BLaER1 (cell line): ENCODE results near the gene KCNK3.

Experiments
- H3K27ac ChIP-seq: shearing (Covaris generic); formaldehyde crosslinking; 2 replicates; pipeline ENCODE4 v1.8.1; 2022
- H3K27me3 ChIP-seq: shearing (Covaris generic); formaldehyde crosslinking; 2 replicates; pipeline ENCODE4 v1.8.1; 2022
- H3K36me3 ChIP-seq: shearing (Covaris generic); formaldehyde crosslinking; 2 replicates; pipeline ENCODE4 v1.8.1; 2022
- H3K4me1 ChIP-seq: shearing (Covaris generic); formaldehyde crosslinking; 2 replicates; pipeline ENCODE4 v1.8.1; 2022
- H3K4me2 ChIP-seq: shearing (Covaris generic); formaldehyde crosslinking; 2 replicates; pipeline ENCODE4 v1.8.1; 2022
- H3K4me3 ChIP-seq: shearing (Covaris generic); formaldehyde crosslinking; 2 replicates; pipeline ENCODE4 v1.8.1; 2022
- H3K9ac ChIP-seq: shearing (Covaris generic); formaldehyde crosslinking; 2 replicates; pipeline ENCODE4 v1.8.1; 2022
- H3K9me3 ChIP-seq: shearing (Covaris generic); formaldehyde crosslinking; 2 replicates; pipeline ENCODE4 v1.8.1; 2022
- H4K20me1 ChIP-seq: shearing (Covaris generic); formaldehyde crosslinking; 2 replicates; pipeline ENCODE4 v1.8.1; 2022
- Cebpa-rat ChIP-seq: shearing (Covaris generic); IDR thresholded peaks from 2 replicates; pipeline ENCODE4 v1.8.1; 2022

KCNK3 gene

GRCh38 chr2:26724784-26725520, 32.4 kb downstream of the KCNK3 start:
- Histone ChIP-seq H3K4me3 (no peak overlapping the region), H3K9ac (no peak overlapping the region), H3K4me2 (no peak overlapping the region)

GRCh38 chr2:26725521-26725820, 32.9 kb downstream of the KCNK3 start:
- H3K4me1 ChIP-seq = peaks cover 18% of the 10 kb centered on the region
- no peak for TF ChIP-seq Cebpa-rat
- H3K27ac ChIP-seq = no peak overlapping the region
- H3K4me3 ChIP-seq = no peak overlapping the region
- no peaks in the 10 kb centered on the region for H4K20me1 ChIP-seq
- no peak overlapping the region for H3K9ac ChIP-seq
- H3K9me3 ChIP-seq = no peaks in the 10 kb centered on the region
- H3K27me3 ChIP-seq = 0 out of 2 replicates have a peak, but pooled peaks cover 5% of the 10 kb centered on the region
- no peak overlapping the region for H3K4me2 ChIP-seq
- no peaks in the 10 kb centered on the region for H3K36me3 ChIP-seq

More at GRCh38 chr2:26724784-26725520, 32.4 kb downstream of the KCNK3 start:
- Histone ChIP-seq H3K36me3 (no peaks in the 10 kb centered on the region), H3K27me3 (0 out of 2 replicates have a peak, but pooled peaks cover 5% of the 10 kb centered on the region), H3K9me3 (no peaks in the 10 kb centered on the region), H3K4me1 (peaks cover 23% of the 10 kb centered on the region), H4K20me1 (no peaks in the 10 kb centered on the region), H3K27ac (peak overlapping the region; percentile 44; the same call in 1 of the 2 replicates)
- TF ChIP-seq Cebpa-rat = no peak

- Histone ChIP-seq H3K4me1 (peaks cover 10% of the 10 kb centered on the region), H4K20me1 (no peaks in the 10 kb centered on the region), H3K27ac (no peak overlapping the region), H3K36me3 (no peaks in the 10 kb centered on the region), H3K9ac (no peak overlapping the region), H3K4me2 (no peak overlapping the region), H3K4me3 (no peak overlapping the region), H3K27me3 (0 out of 2 replicates have a peak, but pooled peaks cover 5% of the 10 kb centered on the region), H3K9me3 (no peaks in the 10 kb centered on the region)
- TF ChIP-seq Cebpa-rat = no peak
Measured at GRCh38 chr2:26726228-26726627, 33.7 kb downstream of the KCNK3 start.

- Histone ChIP-seq H3K27ac (no peak overlapping the region), H3K9ac (no peak overlapping the region), H3K36me3 (no peaks in the 10 kb centered on the region), H4K20me1 (no peaks in the 10 kb centered on the region), H3K27me3 (0 out of 2 replicates have a peak, but pooled peaks cover 5% of the 10 kb centered on the region), H3K4me2 (peak overlapping the region; percentile 5), H3K4me1 (peaks cover 8% of the 10 kb centered on the region), H3K9me3 (no peaks in the 10 kb centered on the region), H3K4me3 (no peak overlapping the region)
- TF ChIP-seq Cebpa-rat = no peak
Measured at GRCh38 chr2:26727641-26728561, 35.4 kb downstream of the KCNK3 start.

GRCh38 chr2:26729311-26729710, 36.8 kb downstream of the KCNK3 start:
- no peak overlapping the region for H3K4me2 ChIP-seq
- H3K9me3 ChIP-seq = no peaks in the 10 kb centered on the region
- H4K20me1 ChIP-seq = no peaks in the 10 kb centered on the region
- no peak overlapping the region for H3K9ac ChIP-seq
- H3K4me1 ChIP-seq = peaks cover 10% of the 10 kb centered on the region
- H3K36me3 ChIP-seq = no peaks in the 10 kb centered on the region
- no peak for TF ChIP-seq Cebpa-rat
- 0 out of 2 replicates have a peak, but pooled peaks cover 5% of the 10 kb centered on the region for H3K27me3 ChIP-seq
- H3K4me3 ChIP-seq = no peak overlapping the region
- H3K27ac ChIP-seq = no peak overlapping the region

DNA sequence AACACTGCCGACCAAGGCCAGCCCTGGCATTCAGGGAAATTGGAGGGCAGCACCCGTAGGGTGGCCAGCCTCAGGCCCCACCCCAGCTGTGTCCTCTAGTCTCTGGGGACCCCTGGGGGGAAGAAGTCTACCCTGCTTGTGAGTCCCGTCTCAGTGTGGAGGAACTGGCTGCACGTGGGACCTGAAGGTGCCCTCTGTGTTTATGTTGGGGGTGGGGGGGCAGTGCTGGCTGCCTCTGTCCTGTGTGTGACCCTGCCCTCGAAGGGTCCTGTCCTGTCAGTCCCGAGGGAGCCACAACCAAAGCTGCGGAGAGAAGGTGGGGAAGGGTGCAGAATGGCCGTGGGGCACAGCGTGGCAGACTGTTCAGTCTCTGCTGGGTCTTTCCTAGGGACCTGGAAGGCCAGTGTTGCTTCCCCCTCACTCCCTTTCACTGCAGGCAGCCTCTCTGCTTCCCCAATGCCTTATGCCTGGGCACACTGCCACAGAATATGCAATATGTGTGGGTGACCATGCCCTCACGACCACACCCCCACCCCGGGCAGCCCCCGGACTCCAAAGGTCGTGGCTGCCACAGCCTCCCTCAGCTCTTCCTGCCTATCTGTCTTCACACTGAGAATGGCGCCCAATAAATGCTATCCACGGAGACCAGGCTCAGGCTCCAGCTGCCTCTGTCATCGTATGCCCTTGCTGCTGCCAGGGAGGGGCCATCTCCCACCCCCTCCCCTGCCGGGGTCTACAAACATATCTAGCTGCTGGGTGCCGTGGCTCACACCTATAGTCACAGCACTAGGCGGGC, 38.2 kb downstream of the KCNK3 start:
- Histone ChIP-seq H4K20me1 (no peaks in the 10 kb centered on the region), H3K4me1 (peaks cover 10% of the 10 kb centered on the region), H3K9ac (no peak overlapping the region), H3K27me3 (0 out of 2 replicates have a peak, but pooled peaks cover 5% of the 10 kb centered on the region), H3K9me3 (no peaks in the 10 kb centered on the region), H3K4me2 (no peak overlapping the region), H3K4me3 (no peak overlapping the region), H3K27ac (no peak overlapping the region), H3K36me3 (no peaks in the 10 kb centered on the region)
- TF ChIP-seq Cebpa-rat = no peak

GRCh38 chr2:26731714-26732113, 39.2 kb downstream of the KCNK3 start:
- H3K9ac ChIP-seq = no peak overlapping the region
- H3K4me2 ChIP-seq = no peak overlapping the region
- H3K4me3 ChIP-seq = no peak overlapping the region
- no peaks in the 10 kb centered on the region for H3K36me3 ChIP-seq
- H4K20me1 ChIP-seq = no peaks in the 10 kb centered on the region
- H3K4me1 ChIP-seq = peaks cover 10% of the 10 kb centered on the region
- no peak overlapping the region for H3K27ac ChIP-seq
- TF ChIP-seq Cebpa-rat = no peak
- H3K27me3 ChIP-seq = 0 out of 2 replicates have a peak, but pooled peaks cover 5% of the 10 kb centered on the region
- H3K9me3 ChIP-seq = no peaks in the 10 kb centered on the region

GRCh38 chr2:26732446-26732845, 39.9 kb downstream of the KCNK3 start:
- H3K9me3 ChIP-seq = no peaks in the 10 kb centered on the region
- H3K9ac ChIP-seq = no peak overlapping the region
- no peak overlapping the region for H3K27ac ChIP-seq
- no peak overlapping the region for H3K4me3 ChIP-seq
- H4K20me1 ChIP-seq = no peaks in the 10 kb centered on the region
- peak overlapping the region; percentile 36 for H3K4me2 ChIP-seq
- TF ChIP-seq Cebpa-rat = no peak
- peaks cover 10% of the 10 kb centered on the region for H3K4me1 ChIP-seq
- H3K36me3 ChIP-seq = no peaks in the 10 kb centered on the region
- H3K27me3 ChIP-seq = 0 out of 2 replicates have a peak, but pooled peaks cover 5% of the 10 kb centered on the region

DNA sequence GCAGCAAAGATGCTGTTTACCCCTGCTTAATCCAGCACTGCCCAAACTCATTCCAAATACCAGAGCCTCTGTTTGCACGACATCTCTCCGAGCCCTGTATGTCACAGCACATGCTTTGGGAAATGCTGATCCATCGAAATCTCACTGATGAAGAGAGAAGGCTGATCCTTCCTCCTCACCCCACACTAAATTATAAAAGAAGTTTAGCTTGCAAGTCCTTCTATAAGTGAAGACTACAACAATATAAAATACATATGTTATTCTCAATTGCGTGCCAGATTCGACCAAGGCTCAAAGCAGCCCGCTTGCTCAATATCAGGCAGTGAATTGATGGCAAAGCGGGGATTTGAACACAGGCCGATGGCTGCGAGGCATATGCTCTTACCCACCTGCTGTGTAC, 40.9 kb downstream of the KCNK3 start:
- no peaks in the 10 kb centered on the region for H3K36me3 ChIP-seq
- H3K9ac ChIP-seq = no peak overlapping the region
- H3K27me3 ChIP-seq = no peaks in the 10 kb centered on the region
- H3K9me3 ChIP-seq = no peaks in the 10 kb centered on the region
- no peak for TF ChIP-seq Cebpa-rat
- H3K27ac ChIP-seq = no peak overlapping the region
- peaks cover 10% of the 10 kb centered on the region for H3K4me1 ChIP-seq
- no peak overlapping the region for H3K4me3 ChIP-seq
- H4K20me1 ChIP-seq = no peaks in the 10 kb centered on the region
- H3K4me2 ChIP-seq = no peak overlapping the region
